NCI-H128 (cell line): ENCODE measurements around the gene PDCD5.

Experiments used
- DNase-seq: peaks from one replicate; lab custom pipeline; 2025; ENCODE audit not compliant: unreplicated experiment; lab: John Stamatoyannopoulos, UW

The PDCD5 gene

DNA sequence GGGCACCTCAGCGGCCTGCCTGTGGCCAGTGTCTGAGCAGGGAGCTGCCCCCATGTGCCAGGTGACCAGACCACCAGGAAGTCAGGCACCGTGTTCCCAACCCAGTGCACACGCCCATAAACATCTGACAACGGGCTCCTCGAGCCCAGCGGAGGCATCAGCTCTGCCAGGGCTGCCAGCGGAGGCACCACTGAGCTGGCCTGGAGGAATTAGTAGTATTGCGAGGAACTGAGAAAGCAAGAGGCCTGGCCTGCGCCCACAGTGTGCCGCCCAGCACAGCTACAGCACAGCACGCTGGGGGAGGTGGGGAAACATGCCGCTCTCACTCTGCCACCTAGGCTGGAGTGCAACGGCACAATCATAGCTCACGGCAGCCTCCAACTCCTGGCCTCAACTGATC is 49.3 kb downstream of the PDCD5 start:
- DNase-seq = no peak

DNA sequence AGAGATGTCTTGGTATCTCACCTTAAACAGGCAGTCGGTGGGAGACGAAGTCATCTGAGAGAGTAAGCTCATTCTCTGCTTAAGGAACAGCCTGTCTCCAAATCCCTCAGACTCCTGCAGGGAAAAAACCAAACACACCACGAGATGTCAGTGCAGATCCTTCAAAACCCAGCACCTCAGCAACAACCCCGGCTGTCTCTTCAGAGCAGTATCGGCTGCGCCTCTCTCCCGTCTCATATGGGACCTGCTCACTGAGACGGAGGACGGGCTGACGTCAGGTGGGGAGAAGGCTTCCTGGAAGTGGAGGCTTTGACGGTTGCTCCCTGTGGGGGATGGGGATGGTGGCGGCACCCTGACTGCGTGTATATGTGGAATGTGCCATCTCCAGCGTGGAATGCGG is 50.4 kb downstream of the PDCD5 start:
- DNase-seq = no peak
